ENCODE results near the gene PDLIM7. TPM values are rescaled to one million over a fixed set of nuclear protein-coding genes. Genes with fewer than 3 reads are reported as not detected.

PDLIM7 gene
- total RNA-seq, 2 experiments from 2014 or later = 41.2 to 42.2 TPM

GRCh38 chr5:177520271-177520670 lies 22.9 kb upstream of the PDLIM7 start:
- Mint-ChIP-seq H3K27ac (peak overlapping the region; percentile 50), H3K4me1 (ENCODE audit: low read depth) (peaks cover 41% of the 10 kb centered on the region), H3K36me3 (ENCODE audit: low read depth) (peaks cover 17% of the 10 kb centered on the region), H3K27me3 (ENCODE audit: low read depth) (no peaks in the 10 kb centered on the region), H3K4me3 (no peak overlapping the region), H3K9me3 (no peaks in the 10 kb centered on the region)
- CTCF ChIA-PET = no interaction called here
- intact Hi-C loops (cut with micrococcal nuclease) = no loop called here
- DNase-seq = no peak

DNA sequence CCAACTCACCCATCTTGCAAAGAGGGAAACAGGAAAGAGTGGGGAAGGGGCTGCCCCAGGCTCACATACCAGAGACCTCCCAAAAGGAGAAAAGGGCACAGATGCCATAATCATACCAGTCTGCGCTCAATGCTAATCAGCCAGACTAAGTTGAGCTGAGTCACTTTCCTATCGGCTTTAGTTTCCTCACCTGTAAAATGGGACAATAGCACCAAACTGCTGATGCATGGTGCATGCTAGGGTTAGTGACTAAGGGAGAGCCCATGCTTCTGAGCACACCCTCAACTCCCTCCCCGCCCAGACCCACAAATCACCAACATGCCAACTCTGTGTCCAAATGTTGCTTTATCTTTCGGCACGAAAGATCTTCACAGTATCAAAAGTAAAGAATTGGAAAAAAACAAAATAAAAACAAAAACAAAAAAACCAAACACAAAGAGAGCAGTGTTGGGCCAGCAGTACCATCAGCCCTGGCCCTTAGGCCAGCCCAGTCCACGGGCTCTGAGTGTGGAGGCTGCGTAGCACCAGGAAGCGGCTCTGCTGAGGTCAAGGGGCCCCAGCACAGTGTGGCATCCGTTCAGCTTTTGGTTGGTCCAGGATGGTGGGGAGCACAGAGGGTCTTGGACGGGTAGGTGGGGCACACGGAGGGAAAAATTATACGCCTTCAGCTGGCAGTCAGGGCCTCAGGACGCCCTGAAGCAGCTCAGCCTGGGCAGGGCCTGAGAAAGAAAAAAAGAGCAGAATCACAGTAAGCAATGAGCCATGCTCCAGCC lies 22.2 kb upstream of the PDLIM7 start:
- intact Hi-C loops (cut with micrococcal nuclease) = no loop called here
- CTCF ChIA-PET = no interaction called here
- H3K36me3 Mint-ChIP-seq (ENCODE audit: low read depth) = peaks cover 24% of the 10 kb centered on the region

GRCh38 chr5:177516601-177517568 lies 19.5 kb upstream of the PDLIM7 start, which contains the start of gene DDX41:
DDX41 (minus strand) TSS chr5:177516961; CDS start chr5:177516945, 16 bp downstream.
- Mint-ChIP-seq H3K36me3 (ENCODE audit: low read depth) (peaks cover 40% of the 10 kb centered on the region), H3K27me3 (ENCODE audit: low read depth) (no peaks in the 10 kb centered on the region), H3K9me3 (no peaks in the 10 kb centered on the region), H3K4me1 (ENCODE audit: low read depth) (peaks cover 54% of the 10 kb centered on the region), H3K4me3 (peak within 1 kb of the TSS; percentile 94), H3K27ac (peak within 1 kb of the TSS; percentile 87)
- peak; percentile 97 for DNase-seq
- CTCF ChIA-PET = interaction anchor here (0.8 to 2.9 kb wide), 4 partner anchors 10 to 207 kb away, joined by 3 to 15 read pairs (median 4); no protein-coding TSS in a partner anchor
- intact Hi-C loops (cut with micrococcal nuclease) = loop anchor here (1.0 kb wide), 1 partner anchor 37 kb away; the partner anchor contains the start of gene FAM193B

More for the DNA sequence above, 22.2 kb upstream of the PDLIM7 start:
- H3K4me1 Mint-ChIP-seq (ENCODE audit: low read depth) = peaks cover 47% of the 10 kb centered on the region
- H3K27me3 Mint-ChIP-seq (ENCODE audit: low read depth) = no peaks in the 10 kb centered on the region
- H3K4me3 Mint-ChIP-seq = peak overlapping the region; percentile 1
- no peaks in the 10 kb centered on the region for H3K9me3 Mint-ChIP-seq
- no peak for DNase-seq
- peak overlapping the region; percentile 44 for H3K27ac Mint-ChIP-seq

DNA sequence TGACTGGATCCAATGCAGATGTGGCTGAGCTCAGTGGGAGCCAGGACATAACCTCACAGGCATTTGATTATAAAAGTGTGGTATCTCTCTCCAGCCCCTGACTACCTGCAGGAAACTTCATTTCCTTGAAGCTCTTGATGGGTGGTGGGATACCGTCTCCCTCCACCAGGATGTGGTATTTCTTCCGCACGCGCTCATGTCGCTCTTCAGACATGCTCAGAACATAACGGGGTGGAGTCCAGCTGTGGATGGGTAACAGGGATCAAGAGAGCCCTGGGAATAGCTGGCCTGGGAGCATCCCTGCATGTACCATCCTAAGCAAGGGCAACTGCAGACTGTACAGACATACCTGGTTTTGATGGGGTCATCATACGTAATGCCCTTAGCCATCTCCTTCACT lies 18.2 kb upstream of the PDLIM7 start:
- peaks cover 45% of the 10 kb centered on the region for H3K4me1 Mint-ChIP-seq (ENCODE audit: low read depth)
- intact Hi-C loops (cut with micrococcal nuclease) = no loop called here

DNA sequence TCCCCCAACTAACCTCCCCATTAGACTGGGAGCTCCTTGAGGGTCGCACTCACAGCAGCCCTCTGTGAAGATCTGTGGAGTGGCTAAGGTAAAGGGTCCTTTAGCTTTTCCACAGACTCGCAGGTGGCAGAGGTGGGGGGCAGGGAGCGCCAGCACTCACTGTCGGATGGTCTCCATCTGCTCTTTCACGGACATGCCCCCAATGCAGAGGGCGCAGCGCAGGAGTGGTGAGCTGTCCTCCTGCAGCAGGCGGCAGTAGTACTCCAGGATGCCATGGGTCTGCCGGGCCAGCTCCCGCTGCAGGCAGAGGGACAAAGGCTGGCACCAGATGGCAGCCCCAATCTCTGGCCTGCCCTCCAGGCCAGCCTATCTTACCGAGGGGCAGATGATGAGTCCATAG lies 17.1 kb upstream of the PDLIM7 start:
- CTCF ChIA-PET = interaction anchor here (1.5 to 2.2 kb wide), 2 partner anchors 13 to 124 kb away, joined by 4 to 8 read pairs; no protein-coding TSS in a partner anchor
- no peaks in the 10 kb centered on the region for H3K27me3 Mint-ChIP-seq (ENCODE audit: low read depth)
- peak overlapping the region; percentile 94 for H3K4me3 Mint-ChIP-seq
- no peak for DNase-seq
- peaks cover 51% of the 10 kb centered on the region for H3K36me3 Mint-ChIP-seq (ENCODE audit: low read depth)
- no peaks in the 10 kb centered on the region for H3K9me3 Mint-ChIP-seq
- no peak overlapping the region for H3K27ac Mint-ChIP-seq
- peaks cover 37% of the 10 kb centered on the region for H3K4me1 Mint-ChIP-seq (ENCODE audit: low read depth)
- intact Hi-C loops (cut with micrococcal nuclease) = no loop called here

More for the DNA sequence above, 18.2 kb upstream of the PDLIM7 start:
- DNase-seq = no peak
- H3K27ac Mint-ChIP-seq = no peak overlapping the region
- peak overlapping the region; percentile 94 for H3K4me3 Mint-ChIP-seq
- peaks cover 49% of the 10 kb centered on the region for H3K36me3 Mint-ChIP-seq (ENCODE audit: low read depth)
- CTCF ChIA-PET = interaction anchor here (1.0 to 2.9 kb wide), 5 partner anchors 8 to 125 kb away, joined by 3 to 15 read pairs (median 4); no protein-coding TSS in a partner anchor
- no peaks in the 10 kb centered on the region for H3K9me3 Mint-ChIP-seq
- no peaks in the 10 kb centered on the region for H3K27me3 Mint-ChIP-seq (ENCODE audit: low read depth)

DNA sequence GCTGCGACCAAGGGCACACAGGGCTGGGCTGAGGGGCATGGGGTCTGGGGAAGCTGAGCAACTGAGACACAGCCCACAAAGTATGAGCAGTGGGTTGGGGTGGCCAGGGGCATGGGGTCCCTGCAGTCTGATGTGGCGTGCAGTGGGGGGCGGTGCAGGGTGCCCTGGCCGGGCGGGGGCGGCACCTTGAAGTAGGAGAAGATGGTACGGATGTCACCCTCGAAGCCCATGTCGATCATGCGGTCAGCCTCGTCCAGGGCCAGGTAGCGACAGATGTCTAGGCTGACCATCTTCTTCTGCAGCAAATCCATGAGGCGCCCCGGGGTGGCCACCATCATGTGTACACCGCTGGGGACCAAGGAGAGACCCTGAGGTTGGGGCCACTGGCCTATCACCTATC lies 16.1 kb upstream of the PDLIM7 start:
- CTCF ChIA-PET = interaction anchor here (2.2 kb wide), 1 partner anchor 12 kb away, joined by 8 read pairs; no protein-coding TSS in a partner anchor
- Mint-ChIP-seq H3K27me3 (ENCODE audit: low read depth) (no peaks in the 10 kb centered on the region), H3K36me3 (ENCODE audit: low read depth) (peaks cover 51% of the 10 kb centered on the region), H3K9me3 (no peaks in the 10 kb centered on the region), H3K4me1 (ENCODE audit: low read depth) (peaks cover 31% of the 10 kb centered on the region), H3K27ac (no peak overlapping the region), H3K4me3 (no peak overlapping the region)
- intact Hi-C loops (cut with micrococcal nuclease) = no loop called here
- DNase-seq = no peak

- no peak for DNase-seq
- Mint-ChIP-seq H3K27me3 (ENCODE audit: low read depth) (no peaks in the 10 kb centered on the region), H3K36me3 (ENCODE audit: low read depth) (peaks cover 51% of the 10 kb centered on the region), H3K4me3 (no peak overlapping the region), H3K4me1 (ENCODE audit: low read depth) (peaks cover 31% of the 10 kb centered on the region), H3K9me3 (no peaks in the 10 kb centered on the region), H3K27ac (no peak overlapping the region)
- CTCF ChIA-PET = interaction anchor here (2.2 kb wide), 1 partner anchor 11 kb away, joined by 8 read pairs; no protein-coding TSS in a partner anchor
- intact Hi-C loops (cut with micrococcal nuclease) = no loop called here
Observed at GRCh38 chr5:177512736-177513380, 15.5 kb upstream of the PDLIM7 start.

DNA sequence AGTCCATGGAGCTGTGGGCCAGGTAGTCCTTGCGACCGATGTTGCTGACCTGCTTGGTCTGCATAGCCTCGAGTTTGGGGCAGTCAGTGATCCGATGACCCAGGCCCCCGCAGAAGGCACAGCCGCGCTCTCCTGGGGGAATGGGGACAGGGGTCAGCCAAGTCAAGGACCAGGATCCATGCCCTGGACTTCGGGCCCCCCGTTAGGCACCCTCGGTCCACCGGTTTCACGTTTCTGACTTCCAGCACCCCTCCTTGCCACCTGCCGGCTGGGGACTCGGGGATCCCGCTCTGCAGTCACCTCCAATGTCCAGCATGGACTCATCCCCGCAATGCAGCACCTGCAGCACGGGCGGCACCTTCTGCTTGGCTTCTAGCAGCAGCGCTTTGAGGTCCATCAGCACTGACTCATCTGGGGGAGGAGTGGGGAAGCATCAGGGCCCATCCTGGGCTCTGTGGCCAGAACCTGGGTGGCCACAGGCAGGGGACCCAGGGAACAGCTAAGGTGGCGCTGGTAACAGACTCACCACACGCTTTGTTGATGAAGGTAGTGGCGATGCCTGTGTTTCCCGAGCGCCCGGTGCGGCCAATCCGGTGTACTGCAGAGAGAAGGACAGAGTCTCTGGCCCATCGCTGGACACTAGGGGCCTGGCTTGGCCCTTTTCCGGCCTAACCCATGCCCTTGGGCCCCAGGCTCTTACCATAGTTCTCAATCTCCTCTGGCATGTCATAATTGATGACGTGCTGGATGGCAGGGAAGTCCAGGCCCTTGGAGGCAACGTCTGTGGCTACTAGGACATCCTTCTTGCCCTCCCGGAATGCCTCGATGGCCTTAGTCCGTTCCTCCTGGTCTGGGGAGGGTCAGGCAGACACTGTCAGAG lies 14.6 kb upstream of the PDLIM7 start:
- intact Hi-C loops (cut with micrococcal nuclease) = no loop called here
- H3K36me3 Mint-ChIP-seq (ENCODE audit: low read depth) = peaks cover 51% of the 10 kb centered on the region
- DNase-seq = no peak
- H3K27ac Mint-ChIP-seq = no peak overlapping the region
- H3K4me3 Mint-ChIP-seq = no peak overlapping the region
- CTCF ChIA-PET = interaction anchor here (0.7 kb wide), 1 partner anchor 11 kb away, joined by 3 read pairs; no protein-coding TSS in a partner anchor
- H3K9me3 Mint-ChIP-seq = no peaks in the 10 kb centered on the region
- H3K4me1 Mint-ChIP-seq (ENCODE audit: low read depth) = peaks cover 30% of the 10 kb centered on the region
- H3K27me3 Mint-ChIP-seq (ENCODE audit: low read depth) = no peaks in the 10 kb centered on the region

DNA sequence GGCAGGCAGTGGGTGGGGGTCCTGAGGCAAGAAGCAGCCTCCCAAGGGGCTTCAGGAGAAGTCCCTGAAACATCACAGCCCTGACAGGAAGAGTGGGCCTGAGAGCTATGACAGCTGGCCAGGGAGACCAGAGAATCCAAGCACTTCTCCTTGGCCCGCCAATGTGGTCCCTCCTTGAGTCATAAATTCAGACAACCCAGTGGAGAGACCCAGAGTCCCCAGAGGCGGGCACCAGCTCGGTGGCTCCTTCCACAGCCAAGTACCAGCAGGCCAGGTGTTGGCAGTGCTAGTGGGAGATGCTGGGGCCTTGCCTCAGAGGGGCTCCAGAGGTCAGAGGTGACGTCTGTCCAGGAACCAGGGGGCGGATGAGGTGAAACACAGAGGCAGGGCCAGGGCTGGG lies 13.8 kb upstream of the PDLIM7 start:
- H3K27ac Mint-ChIP-seq = no peak overlapping the region
- H3K27me3 Mint-ChIP-seq (ENCODE audit: low read depth) = no peaks in the 10 kb centered on the region
- H3K4me3 Mint-ChIP-seq = no peak overlapping the region
- peaks cover 45% of the 10 kb centered on the region for H3K36me3 Mint-ChIP-seq (ENCODE audit: low read depth)
- CTCF ChIA-PET = interaction anchor here (0.6 to 0.7 kb wide), 2 partner anchors 10 to 398 kb away, joined by 3 read pairs; no protein-coding TSS in a partner anchor
- DNase-seq = no peak
- H3K9me3 Mint-ChIP-seq = no peaks in the 10 kb centered on the region
- intact Hi-C loops (cut with micrococcal nuclease) = no loop called here
- H3K4me1 Mint-ChIP-seq (ENCODE audit: low read depth) = peaks cover 24% of the 10 kb centered on the region

DNA sequence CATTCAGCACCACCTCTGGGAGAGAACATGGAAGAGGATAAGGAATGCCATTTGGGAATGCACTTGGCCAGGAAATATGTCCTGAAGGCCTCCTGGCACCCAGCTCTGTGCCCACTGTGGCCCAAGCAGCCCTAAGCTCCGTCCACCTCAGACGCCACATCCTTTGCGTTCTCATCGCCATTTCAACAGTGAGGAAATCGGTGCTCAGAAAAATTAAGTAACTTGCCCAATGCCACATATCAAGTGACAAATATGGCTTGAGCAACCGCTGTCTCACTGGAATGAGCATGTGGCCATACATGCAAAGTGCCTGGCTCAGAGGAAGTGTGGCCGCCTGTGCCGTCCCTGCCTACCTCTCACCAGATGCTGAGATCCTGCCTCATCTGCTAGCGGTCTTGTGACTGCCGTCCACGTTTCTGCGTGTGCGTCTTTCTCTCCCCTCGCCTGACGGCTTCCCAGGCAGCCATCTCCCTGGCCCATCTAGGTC lies 13.2 kb upstream of the PDLIM7 start:
- H3K36me3 Mint-ChIP-seq (ENCODE audit: low read depth) = peaks cover 39% of the 10 kb centered on the region
- peaks cover 19% of the 10 kb centered on the region for H3K4me1 Mint-ChIP-seq (ENCODE audit: low read depth)
- intact Hi-C loops (cut with micrococcal nuclease) = no loop called here
- CTCF ChIA-PET = interaction anchor here (0.6 kb wide), 1 partner anchor 397 kb away, joined by 3 read pairs; no protein-coding TSS in a partner anchor
- no peaks in the 10 kb centered on the region for H3K9me3 Mint-ChIP-seq
- H3K27me3 Mint-ChIP-seq (ENCODE audit: low read depth) = no peaks in the 10 kb centered on the region
- no peak overlapping the region for H3K27ac Mint-ChIP-seq
- DNase-seq = no peak
- H3K4me3 Mint-ChIP-seq = no peak overlapping the region

Measured in activated naive CD4-positive, alpha-beta T cell treated with anti-CD3 and anti-CD28 coated beads for 36 hours (primary cell).